HepG2 (cell line): ENCODE results near the gene HDAC4. TPM values are rescaled to one million over a fixed set of nuclear protein-coding genes. Genes with fewer than 3 reads are reported as not detected.

Experiments
- ATAC-seq: fragments of 200-7000 bp; cut with Tn5 transposase; 3 replicates; pipeline ENCODE4 v1.9.1; 2020; ENCODE audit warnings: mild to moderate bottlenecking, moderate library complexity
- BruUV-seq: library from RNA; stranded (reverse); fragments of 400-500 nt; replicated peaks from 2 replicates; lab custom pipeline; 2021; lab: Mats Ljungman, UMichigan
- CTCF ChIA-PET: fragments of 300-600 bp; formaldehyde crosslinking; extraction: SDS; loops from one replicate; lab custom pipeline; 2021; ENCODE audit warnings: low total read pairs, inconsistent platforms, low intra/inter-chr PET ratio; lab: Yijun Ruan, JAX
- POLR2A ChIA-PET: fragments of 350-600 bp; sonication (Branson Sonifier 250); formaldehyde crosslinking; loops from one replicate; lab custom pipeline; 2020; ENCODE audit warnings: antibody characterized with exemption, inconsistent platforms; lab: Yijun Ruan, JAX
- DNase-seq: peaks from one replicate; pipeline ENCODE4 v3.0.0-alpha.2; 2015; ENCODE audit warnings: low spot score
- FAIRE-seq: peaks from 3 replicates; lab custom pipeline; 2011; peaks lifted over from hg19 to GRCh38; lab: Jason Lieb, UNC
- H2AFZ ChIP-seq: one replicate; pipeline ENCODE4 v1.6.1; 2011; ENCODE audit warnings: low read length, inconsistent platforms
- H3K27ac ChIP-seq: fragments of 300-600 bp; 3 replicates; pipeline ENCODE4 v1.8.0; 2011; ENCODE audit warnings: mixed run types, mild to moderate bottlenecking, mixed read lengths, low read length, inconsistent platforms; ENCODE audit not compliant: insufficient read depth; ENCODE audit errors: extremely low read length
- H3K27me3 ChIP-seq, 2 experiments: fragments of 200-600 bp in 1 of 2; 2 replicates in 1 of 2; 3 replicates in 1 of 2; pipeline versions ENCODE4 v1.6.0 to v1.8.0; 2011; ENCODE audit warnings: low read length in 2 of 2, mild to moderate bottlenecking in 2 of 2, moderate library complexity in 2 of 2, inconsistent platforms in 1 of 2; ENCODE audit not compliant: insufficient read depth in 2 of 2, control insufficient read depth in 1 of 2
- H3K36me3 ChIP-seq, 2 experiments: fragments of 200-600 bp in 1 of 2; replicated peaks in 1 of 2; 2 replicates in 1 of 2; 3 replicates in 1 of 2; pipeline versions ENCODE4 v1.5.1 to v1.8.0; 2011; ENCODE audit warnings: low read length in 2 of 2, inconsistent platforms in 1 of 2; ENCODE audit not compliant: insufficient read depth in 2 of 2, control insufficient read depth in 1 of 2
- H3K4me1 ChIP-seq: 2 replicates; pipeline ENCODE4 v1.5.1; 2012; ENCODE audit warnings: low read length, inconsistent platforms; ENCODE audit not compliant: insufficient read depth
- H3K4me2 ChIP-seq: 2 replicates; pipeline ENCODE4 v1.6.0; 2011; ENCODE audit warnings: low read depth, low read length, inconsistent platforms
- H3K4me3 ChIP-seq, 3 experiments: fragments of 200-600 bp in 1 of 3; sonication (generic), shearing (Covaris generic) in 1 of 3; replicated peaks in 1 of 3; 2 replicates each; pipeline ENCODE4 v1.5.1; 2011 to 2016; ENCODE audit warnings: low read length in 3 of 3, inconsistent platforms in 2 of 3, low read depth in 2 of 3, mild to moderate bottlenecking in 2 of 3, control low read depth in 1 of 3, mixed read lengths in 1 of 3; ENCODE audit not compliant: insufficient read depth in 1 of 3
- H3K79me2 ChIP-seq: one replicate; pipeline ENCODE4 v1.6.1; 2011; ENCODE audit warnings: low read length, inconsistent platforms; ENCODE audit not compliant: insufficient read depth
- H3K9ac ChIP-seq: 2 replicates; pipeline ENCODE4 v1.6.0; 2011; ENCODE audit warnings: mild to moderate bottlenecking, low read depth, low read length, inconsistent platforms; ENCODE audit not compliant: insufficient read depth
- H3K9me3 ChIP-seq: 2 replicates; pipeline ENCODE4 v1.5.1; 2012; ENCODE audit warnings: mild to moderate bottlenecking, low read length
- H4K20me1 ChIP-seq: 2 replicates; pipeline ENCODE4 v1.6.0; 2011; ENCODE audit warnings: inconsistent platforms, mild to moderate bottlenecking, low read length, moderate library complexity; ENCODE audit not compliant: insufficient read depth
- BHLHE40 ChIP-seq: IDR thresholded peaks from 2 replicates; pipeline ENCODE4 v1.6.1; 2011; ENCODE audit warnings: low read length, improper control_type of control experiment
- GLI4 ChIP-seq: sonication (generic); formaldehyde crosslinking; IDR thresholded peaks from 2 replicates; pipeline ENCODE4 v1.5.1; 2020; ENCODE audit warnings: missing genetic modification reagents, mild to moderate bottlenecking, moderate library complexity, borderline replicate concordance
- HDAC1 ChIP-seq: sonication (generic); formaldehyde crosslinking; IDR thresholded peaks from 2 replicates; pipeline ENCODE4 v1.5.1; 2020; ENCODE audit warnings: mild to moderate bottlenecking, missing genetic modification reagents
- HMG20A ChIP-seq: IDR thresholded peaks from 2 replicates; pipeline ENCODE4 v1.6.1; 2016; ENCODE audit warnings: borderline replicate concordance
- PBX2 ChIP-seq: IDR thresholded peaks from 2 replicates; pipeline ENCODE4 v1.6.1; 2016; ENCODE audit warnings: control low read depth
- SALL1 ChIP-seq: sonication (generic); formaldehyde crosslinking; IDR thresholded peaks from 2 replicates; pipeline ENCODE4 v1.8.0; 2022; ENCODE audit warnings: mild to moderate bottlenecking, missing genetic modification reagents
- SIX1 ChIP-seq: sonication (generic); formaldehyde crosslinking; IDR thresholded peaks from 2 replicates; pipeline ENCODE4 v1.4.0; 2020; ENCODE audit warnings: missing genetic modification reagents, borderline replicate concordance
- SMAD3 ChIP-seq: sonication (generic); formaldehyde crosslinking; IDR thresholded peaks from 2 replicates; pipeline ENCODE4 v1.4.0; 2020; ENCODE audit warnings: missing genetic modification reagents
- TGIF2 ChIP-seq: IDR thresholded peaks from 2 replicates; pipeline ENCODE4 v1.6.1; 2016; ENCODE audit warnings: control low read depth, missing compliant biosample characterization
- ZNF224 ChIP-seq: sonication (generic); formaldehyde crosslinking; IDR thresholded peaks from 2 replicates; pipeline ENCODE4 v1.5.0; 2020; ENCODE audit warnings: mild to moderate bottlenecking, missing genetic modification reagents
- ZNF367 ChIP-seq: sonication (generic); formaldehyde crosslinking; IDR thresholded peaks from 2 replicates; pipeline ENCODE4 v1.4.0; 2020; ENCODE audit warnings: missing genetic modification reagents, borderline replicate concordance
- ZNF431 ChIP-seq: sonication (generic); formaldehyde crosslinking; IDR thresholded peaks from 2 replicates; pipeline ENCODE4 v1.9.0; 2022; ENCODE audit warnings: missing genetic modification reagents, low read depth, mild to moderate bottlenecking, borderline replicate concordance
- ZNF441 ChIP-seq: sonication (generic); formaldehyde crosslinking; IDR thresholded peaks from 2 replicates; pipeline ENCODE4 v1.7.0; 2021; ENCODE audit warnings: missing genetic modification reagents, borderline replicate concordance
- ZNF563 ChIP-seq: sonication (generic); formaldehyde crosslinking; IDR thresholded peaks from 2 replicates; pipeline ENCODE4 v1.8.0; 2022; ENCODE audit warnings: mild to moderate bottlenecking, moderate library complexity, missing genetic modification reagents
- ZNF652 ChIP-seq: IDR thresholded peaks from 2 replicates; pipeline ENCODE4 v1.6.1; 2016; ENCODE audit warnings: low read depth, borderline replicate concordance
- WGBS: methylation state at CpG from one replicate; pipeline ENCODE4 v1.1.6; 2017; ENCODE audit warnings: low lambda C conversion rate; 5-methylcytosine and 5-hydroxymethylcytosine counted together
- in situ Hi-C: cut with HindIII; loops from 2 replicates; pipeline ENCODE4 v1.10.0; 2017; ENCODE audit warnings: low pct_unique_long_range_greater_than_20kb; ENCODE audit not compliant: extremely low pct_ligation_motif_present
- intact Hi-C: fragments of 100-400 bp; cut with micrococcal nuclease; formaldehyde crosslinking; loops from one replicate; pipeline ENCODE4 v1.10.0; 2022; ENCODE audit not compliant: unreplicated experiment
- polyA plus RNA-seq, 8 experiments: library from polyadenylated mRNA; depleted of rRNA in 3 of 8; stranded (reverse) in 7 of 8; unstranded in 1 of 8; fragments of >200 nt; fragmentation: Illumina TruSeq in 4 of 8; extraction: Trizol in 4 of 8; gene quantifications; 2 replicates each; pipeline versions ENCODE4 v1.2.1 to v1.2.3, GENCODE V29; 2011 to 2016; ENCODE audit warnings: low read depth in 4 of 8, missing spikeins in 1 of 8, mixed read lengths in 1 of 8; ENCODE audit not compliant: insufficient read depth in 1 of 8
- total RNA-seq, 5 experiments: library from RNA; depleted of rRNA; stranded (reverse); fragments of >200 nt; fragmentation: Illumina TruSeq; extraction: Trizol; gene quantifications; 2 replicates each; pipeline ENCODE4 v1.2.3, GENCODE V29; 2016; ENCODE audit warnings: low read depth in 1 of 5
- TF ChIP-seq, protein P1 (sequence below): sonication (generic); formaldehyde crosslinking; IDR thresholded peaks from 2 replicates; pipeline ENCODE4 v1.4.0; 2020; ENCODE audit warnings: missing genetic modification reagents

Gene HDAC4
- total and polyA plus RNA-seq, 2 of the 13 experiments (the other 11 are each of a cell fraction or from before 2014, with no cell fraction given) = 10.1 to 11.5 TPM

GRCh38 chr2:239278941-239279365 is 121.9 kb downstream of the HDAC4 start:
- Histone ChIP-seq H3K9ac (no peak overlapping the region), H3K27me3 (no peaks in the 10 kb centered on the region), H3K4me2 (no peak overlapping the region), H3K27ac (no peak overlapping the region), H3K36me3 (no peaks in the 10 kb centered on the region), H3K79me2 (peaks cover 4% of the 10 kb centered on the region), H3K9me3 (no peaks in the 10 kb centered on the region), H3K4me1 (peaks cover 7% of the 10 kb centered on the region; the same call in 1 of the 2 replicates), H3K4me3 (no peak overlapping the region), H4K20me1 (peaks cover 53% of the 10 kb centered on the region), H2AFZ (no peak overlapping the region)
- no peak for FAIRE-seq
- CTCF ChIA-PET = no interaction called here
- no TSS peak for BruUV-seq
- POLR2A ChIA-PET = interaction anchor here (1.8 kb wide), 1 partner anchor 10 kb away, joined by 5 read pairs; no protein-coding TSS in a partner anchor
- TF ChIP-seq, protein P1, sequence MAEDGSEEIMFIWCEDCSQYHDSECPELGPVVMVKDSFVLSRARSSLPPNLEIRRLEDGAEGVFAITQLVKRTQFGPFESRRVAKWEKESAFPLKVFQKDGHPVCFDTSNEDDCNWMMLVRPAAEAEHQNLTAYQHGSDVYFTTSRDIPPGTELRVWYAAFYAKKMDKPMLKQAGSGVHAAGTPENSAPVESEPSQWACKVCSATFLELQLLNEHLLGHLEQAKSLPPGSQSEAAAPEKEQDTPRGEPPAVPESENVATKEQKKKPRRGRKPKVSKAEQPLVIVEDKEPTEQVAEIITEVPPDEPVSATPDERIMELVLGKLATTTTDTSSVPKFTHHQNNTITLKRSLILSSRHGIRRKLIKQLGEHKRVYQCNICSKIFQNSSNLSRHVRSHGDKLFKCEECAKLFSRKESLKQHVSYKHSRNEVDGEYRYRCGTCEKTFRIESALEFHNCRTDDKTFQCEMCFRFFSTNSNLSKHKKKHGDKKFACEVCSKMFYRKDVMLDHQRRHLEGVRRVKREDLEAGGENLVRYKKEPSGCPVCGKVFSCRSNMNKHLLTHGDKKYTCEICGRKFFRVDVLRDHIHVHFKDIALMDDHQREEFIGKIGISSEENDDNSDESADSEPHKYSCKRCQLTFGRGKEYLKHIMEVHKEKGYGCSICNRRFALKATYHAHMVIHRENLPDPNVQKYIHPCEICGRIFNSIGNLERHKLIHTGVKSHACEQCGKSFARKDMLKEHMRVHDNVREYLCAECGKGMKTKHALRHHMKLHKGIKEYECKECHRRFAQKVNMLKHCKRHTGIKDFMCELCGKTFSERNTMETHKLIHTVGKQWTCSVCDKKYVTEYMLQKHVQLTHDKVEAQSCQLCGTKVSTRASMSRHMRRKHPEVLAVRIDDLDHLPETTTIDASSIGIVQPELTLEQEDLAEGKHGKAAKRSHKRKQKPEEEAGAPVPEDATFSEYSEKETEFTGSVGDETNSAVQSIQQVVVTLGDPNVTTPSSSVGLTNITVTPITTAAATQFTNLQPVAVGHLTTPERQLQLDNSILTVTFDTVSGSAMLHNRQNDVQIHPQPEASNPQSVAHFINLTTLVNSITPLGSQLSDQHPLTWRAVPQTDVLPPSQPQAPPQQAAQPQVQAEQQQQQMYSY (CRISPR knock-in tag) = no peak
- no peak for TF ChIP-seq ZNF563 (CRISPR knock-in tag)
- no peak for ATAC-seq
- in situ Hi-C loops = no loop called here
- DNase-seq = no peak
- intact Hi-C loops = no loop called here
- WGBS = 80% methylated on average over 4 of the region's 4 CpGs

GRCh38 chr2:239278361-239278760 is 122.5 kb downstream of the HDAC4 start:
- in situ Hi-C loops = no loop called here
- Histone ChIP-seq H3K79me2 (peaks cover 7% of the 10 kb centered on the region), H3K36me3 (no peaks in the 10 kb centered on the region), H3K27ac (no peak overlapping the region), H3K4me1 (peaks cover 13% of the 10 kb centered on the region), H2AFZ (no peak overlapping the region), H3K27me3 (no peaks in the 10 kb centered on the region), H3K9me3 (no peaks in the 10 kb centered on the region), H4K20me1 (peaks cover 51% of the 10 kb centered on the region), H3K9ac (no peak overlapping the region), H3K4me2 (no peak overlapping the region), H3K4me3 (no peak overlapping the region)
- 96% methylated on average over 7 of the region's 7 CpGs for WGBS
- BruUV-seq = no TSS peak
- no peak for FAIRE-seq
- DNase-seq = no peak
- CTCF ChIA-PET = no interaction called here
- ATAC-seq = no peak
- POLR2A ChIA-PET = interaction anchor here (1.8 kb wide), 1 partner anchor 9 kb away, joined by 5 read pairs; no protein-coding TSS in a partner anchor
- intact Hi-C loops = no loop called here
- TF ChIP-seq ZNF652 (CRISPR knock-in tag) (no peak), ZNF431 (no peak), TGIF2 (no peak), PBX2 (CRISPR knock-in tag) (no peak), SALL1 (no peak), SIX1 (CRISPR knock-in tag) (no peak), ZNF441 (no peak), HMG20A (no peak), HDAC1 (CRISPR knock-in tag) (no peak), ZNF224 (CRISPR knock-in tag) (no peak), GLI4 (CRISPR knock-in tag) (no peak), ZNF367 (CRISPR knock-in tag) (no peak), BHLHE40 (no peak), SMAD3 (CRISPR knock-in tag) (no peak)
